ENCODE data around the gene ZSCAN5A. TPM values are rescaled to one million over a fixed set of nuclear protein-coding genes. Genes with fewer than 3 reads are reported as not detected.
A peak's percentile ranks its signal among the peaks of the same experiment; 100 is the strongest.
"Not testable (repeated sequence)": the region's sequence is repeated elsewhere in the genome, so short reads cannot be mapped to it uniquely, and the experiment has no call there.

The ZSCAN5A gene
- total RNA-seq, 4 donors from 2014 or later = 5.1 to 21.3 (median 10.1) TPM

GRCh38 chr19:56252699-56253422 lies 61.8 kb downstream of the ZSCAN5A start:
- WGBS, 2 donors = 33 to 41% methylated on average over 7 to 10 of the region's 10 CpGs
- DNase-seq (ENCODE audit: low spot score in 2 of 2) = peak; percentile 25
- no peak overlapping the region for H3K27ac ChIP-seq
- H3K9me3 ChIP-seq = peaks cover 0 to 4% (median 0%) of the 10 kb centered on the region in 4 donors
- H3K36me3 ChIP-seq = no peaks in the 10 kb centered on the region
- H3K4me1 ChIP-seq = no peaks in the 10 kb centered on the region
- peak; percentile 46 to 66 (median 50) for TF ChIP-seq CTCF (IDR thresholded peaks at IDR 0.05)
- no peak for TF ChIP-seq EP300 (IDR thresholded peaks at IDR 0.05)
- no peak overlapping the region for H3K4me3 ChIP-seq
- H3K27me3 ChIP-seq = no peaks in the 10 kb centered on the region

DNA sequence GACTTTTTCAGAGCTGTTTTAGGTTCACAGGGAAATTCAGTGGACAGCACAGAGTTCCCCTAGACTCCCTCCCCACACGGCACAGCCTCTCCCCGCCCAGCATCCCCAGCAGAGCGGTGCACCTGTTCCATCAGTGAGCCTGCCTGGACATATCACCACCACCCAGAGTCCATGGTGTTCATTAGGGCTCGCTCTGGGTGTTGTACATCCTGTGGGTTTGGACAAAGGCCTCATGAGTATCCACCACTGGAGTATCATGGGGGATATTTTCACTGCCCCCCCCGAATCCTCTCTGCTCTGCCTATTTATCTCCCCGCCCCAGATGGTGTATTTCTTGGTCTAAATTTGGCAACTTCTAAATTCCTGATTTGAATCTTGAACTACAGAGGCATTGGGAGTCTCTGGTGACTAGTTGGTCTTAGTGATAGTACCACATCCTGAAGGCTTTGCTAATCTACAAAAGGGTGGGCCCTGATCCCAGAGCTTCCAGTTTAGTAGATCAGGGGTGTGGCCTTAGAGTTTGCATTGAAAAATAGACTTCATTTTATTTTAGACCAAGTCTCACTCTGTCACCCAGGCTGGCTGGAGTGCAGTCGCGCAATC lies 65.8 kb downstream of the ZSCAN5A start:
- not testable (repeated sequence) for H3K27ac ChIP-seq; H3K4me3 ChIP-seq; H3K4me1 ChIP-seq; H3K9me3 ChIP-seq; DNase-seq (ENCODE audit: low spot score in 2 of 2); H3K27me3 ChIP-seq; H3K36me3 ChIP-seq
- 90 to 97% methylated on average over 8 of the region's 8 CpGs for WGBS, 2 donors

GRCh38 chr19:56245764-56246163 lies 68.9 kb downstream of the ZSCAN5A start:
- H3K36me3 ChIP-seq; DNase-seq (ENCODE audit: low spot score in 2 of 2); H3K4me3 ChIP-seq; H3K9me3 ChIP-seq; H3K27ac ChIP-seq; H3K4me1 ChIP-seq; H3K27me3 ChIP-seq: not testable (repeated sequence)
- 58 to 64% methylated on average over 4 of the region's 4 CpGs for WGBS, 2 donors

GRCh38 chr19:56245121-56245740 lies 69.4 kb downstream of the ZSCAN5A start:
- Histone ChIP-seq H3K36me3 (no peaks in the 10 kb centered on the region), H3K9me3 (no peaks in the 10 kb centered on the region), H3K27ac (no peak overlapping the region), H3K27me3 (no peaks in the 10 kb centered on the region), H3K4me1 (no peaks in the 10 kb centered on the region), H3K4me3 (no peak overlapping the region)
- no peak for DNase-seq (ENCODE audit: low spot score in 2 of 2)
- TF ChIP-seq POLR2A (IDR thresholded peaks at IDR 0.05) (no peak), EP300 (IDR thresholded peaks at IDR 0.05) (no peak), CTCF (IDR thresholded peaks at IDR 0.05) (no peak)
- WGBS, 2 donors = 82 to 85% methylated on average over 7 of the region's 7 CpGs

DNA sequence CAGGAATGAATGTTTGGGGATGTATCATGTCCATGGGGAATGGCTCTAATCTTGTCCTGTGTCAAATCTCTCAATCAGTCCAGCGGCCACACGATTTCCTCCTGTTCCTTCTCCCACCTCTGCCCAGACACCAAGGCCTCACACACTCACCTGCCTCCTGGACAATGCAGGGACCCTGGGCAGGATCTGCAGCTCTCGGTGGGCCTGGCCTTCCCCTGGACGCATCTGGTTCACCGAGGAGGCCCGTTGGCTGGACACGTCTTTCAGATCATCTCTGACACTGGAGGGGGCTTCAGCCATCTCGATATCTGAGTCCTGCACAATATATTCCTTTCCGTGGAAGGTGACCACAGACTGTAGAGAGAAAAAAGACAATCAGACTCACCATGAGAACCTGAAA lies 91.2 kb downstream of the ZSCAN5A start:
- Histone ChIP-seq H3K27ac (no peak overlapping the region), H3K4me3 (no peak overlapping the region), H3K36me3 (peaks cover 0 to 41% (median 0%) of the 10 kb centered on the region in 3 donors), H3K27me3 (no peaks in the 10 kb centered on the region), H3K9me3 (no peaks in the 10 kb centered on the region), H3K4me1 (no peaks in the 10 kb centered on the region)
- TF ChIP-seq POLR2A (IDR thresholded peaks at IDR 0.05) = no peak
- TF ChIP-seq EP300 (IDR thresholded peaks at IDR 0.05) = no peak
- no peak for TF ChIP-seq CTCF (IDR thresholded peaks at IDR 0.05)
- DNase-seq (ENCODE audit: low spot score in 2 of 2) = no peak
- WGBS, 2 donors = 85 to 89% methylated on average over 9 of the region's 9 CpGs

DNA sequence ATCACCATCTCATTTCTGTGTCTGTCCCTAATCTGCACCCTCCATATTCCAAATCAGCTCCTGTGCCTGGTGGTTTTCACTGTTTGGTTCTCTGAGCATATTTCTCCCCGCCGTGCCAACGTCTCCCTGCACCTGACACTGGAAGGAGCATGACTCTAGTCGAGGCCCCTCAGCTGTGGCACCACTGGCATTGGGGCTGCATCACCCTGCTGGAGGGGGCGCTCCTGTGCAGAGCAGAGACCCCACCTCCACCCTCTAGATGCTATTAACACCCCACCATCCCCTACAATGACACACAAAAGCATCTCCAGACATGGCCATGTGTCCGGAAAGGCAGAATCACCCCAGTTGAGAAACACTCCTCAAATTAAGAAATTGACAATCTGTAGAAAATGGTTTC lies 91.7 kb downstream of the ZSCAN5A start:
- H3K4me3 ChIP-seq = no peak overlapping the region
- H3K27ac ChIP-seq = no peak overlapping the region
- peaks cover 0 to 41% (median 0%) of the 10 kb centered on the region in 3 donors for H3K36me3 ChIP-seq
- 76 to 79% methylated on average over 6 of the region's 6 CpGs for WGBS, 2 donors
- DNase-seq (ENCODE audit: low spot score in 2 of 2) = no peak
- TF ChIP-seq EP300 (IDR thresholded peaks at IDR 0.05) (no peak), CTCF (IDR thresholded peaks at IDR 0.05) (no peak), POLR2A (IDR thresholded peaks at IDR 0.05) (no peak)
- H3K4me1 ChIP-seq = peaks cover 0 to under 1% (median 0%) of the 10 kb centered on the region in 4 donors
- H3K27me3 ChIP-seq = no peaks in the 10 kb centered on the region
- H3K9me3 ChIP-seq = no peaks in the 10 kb centered on the region

Data from tibial nerve (tissue), 4 donors.